CD4-positive, alpha-beta memory T cell (primary cell): ENCODE data around the gene ST6GALNAC4. TPM values are rescaled to one million over a fixed set of nuclear protein-coding genes. Genes with fewer than 3 reads are reported as not detected.
A peak's percentile ranks its signal among the peaks of the same experiment; 100 is the strongest.

Source experiments
- CTCF ChIA-PET: fragments of 350-600 bp; sonication (Branson Sonifier 250); formaldehyde crosslinking; loops from one replicate; lab custom pipeline; 2021; ENCODE audit warnings: inconsistent platforms; ENCODE audit not compliant: partially characterized antibody; lab: Charles Lee
- POLR2A ChIA-PET: fragments of 350-600 bp; sonication (Branson Sonifier 250); formaldehyde crosslinking; loops from one replicate; lab custom pipeline; 2021; ENCODE audit not compliant: partially characterized antibody; lab: Charles Lee
- DNase-seq, 5 donors: peaks; one replicate each; pipeline versions ENCODE4 v3.0.0 to v3.0.0-alpha.2; 2020 to 2022; ENCODE audit warnings: mixed read lengths in 1 of 5
- H3K27ac ChIP-seq: one replicate; pipeline ENCODE4 v1.7.0; 2013; ENCODE audit warnings: low read depth, low read length
- H3K27me3 ChIP-seq: 2 replicates; pipeline ENCODE4 v1.7.0; 2013; ENCODE audit warnings: mild to moderate bottlenecking, low read length, moderate library complexity; ENCODE audit not compliant: insufficient read depth
- H3K36me3 ChIP-seq: 2 replicates; pipeline ENCODE4 v1.7.0; 2013; ENCODE audit warnings: mild to moderate bottlenecking, low read length, moderate library complexity; ENCODE audit not compliant: insufficient read depth
- H3K4me1 ChIP-seq: 2 replicates; pipeline ENCODE4 v1.7.0; 2013; ENCODE audit warnings: mild to moderate bottlenecking, low read length, moderate library complexity; ENCODE audit not compliant: insufficient read depth
- H3K4me3 ChIP-seq, 2 donors: one replicate each; pipeline ENCODE4 v1.7.0; 2013; ENCODE audit warnings: low read length in 2 of 2, mild to moderate bottlenecking in 1 of 2
- H3K9me3 ChIP-seq, 2 donors: one replicate each; pipeline ENCODE4 v1.7.0; 2013; ENCODE audit warnings: low read length in 2 of 2, control low read depth in 1 of 2; ENCODE audit not compliant: control insufficient read depth in 1 of 2
- H3K27ac Mint-ChIP-seq, 7 donors: one replicate each; pipeline ENCODE4 v1.8.0; 2020 to 2021; ENCODE audit warnings: mixed read lengths in 7 of 7, mild to moderate bottlenecking in 6 of 7, inconsistent platforms in 3 of 7, moderate library complexity in 3 of 7
- H3K27me3 Mint-ChIP-seq, 2 donors: one replicate each; pipeline ENCODE4 v1.8.0; 2020 to 2021; ENCODE audit warnings: mixed read lengths in 2 of 2
- H3K36me3 Mint-ChIP-seq, 2 donors: one replicate each; pipeline ENCODE4 v1.8.0; 2020 to 2021; ENCODE audit warnings: mixed read lengths in 2 of 2, inconsistent platforms in 1 of 2, mild to moderate bottlenecking in 1 of 2
- H3K4me1 Mint-ChIP-seq, 4 donors: one replicate each; pipeline ENCODE4 v1.8.0; 2020 to 2021; ENCODE audit warnings: mixed read lengths in 4 of 4, mild to moderate bottlenecking in 1 of 4
- H3K4me3 Mint-ChIP-seq, 8 donors: one replicate each; pipeline ENCODE4 v1.8.0; 2020 to 2021; ENCODE audit warnings: mixed read lengths in 8 of 8, mild to moderate bottlenecking in 7 of 8, moderate library complexity in 6 of 8, inconsistent platforms in 3 of 8
- H3K9me3 Mint-ChIP-seq, 8 donors: one replicate each; pipeline ENCODE4 v1.8.0; 2020 to 2021; ENCODE audit warnings: mixed read lengths in 8 of 8, mild to moderate bottlenecking in 5 of 8, inconsistent platforms in 3 of 8, moderate library complexity in 1 of 8
- intact Hi-C: fragments of 100-400 bp; cut with micrococcal nuclease; formaldehyde crosslinking; loops from one replicate; pipeline ENCODE4 v1.15.1; 2023
- polyA plus RNA-seq, 2 donors: library from polyadenylated mRNA; unstranded; fragments of 300-500 nt; fragmentation: Illumina TruSeq; gene quantifications; one replicate each; pipeline ENCODE4 v1.2.3, GENCODE V29; 2021
- total RNA-seq, 2 experiments: library from RNA; stranded (reverse); gene quantifications; one replicate each; pipeline ENCODE4 v1.2.3, GENCODE V29; 2021

The ST6GALNAC4 gene
- total and polyA plus RNA-seq, 4 experiments from 2014 or later: 10.2 to 38.1 (median 27.1) TPM

DNA sequence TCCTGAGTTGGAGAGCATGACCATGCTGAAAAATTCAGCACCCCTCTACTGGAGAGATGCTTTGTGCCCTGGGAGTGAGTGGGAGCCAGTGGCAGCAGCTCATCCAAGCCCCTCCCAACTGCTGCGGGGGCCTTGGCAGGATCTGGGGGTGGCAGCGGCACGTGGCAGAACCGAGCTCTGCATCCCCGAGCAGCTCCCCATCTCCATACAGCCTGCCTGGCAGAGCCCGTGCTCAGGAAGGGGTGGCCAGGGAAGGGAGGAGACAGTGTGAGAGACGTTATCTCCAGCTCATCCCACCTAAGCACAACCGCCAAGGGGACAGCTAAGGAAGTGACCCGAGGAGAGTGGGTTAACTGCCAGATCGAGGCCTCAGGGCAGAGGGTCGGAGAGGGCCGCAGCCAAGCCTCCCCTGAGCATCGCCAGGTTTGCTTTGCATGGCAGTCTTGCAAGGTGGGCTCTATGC, 38.0 kb upstream of the ST6GALNAC4 start:
- H3K4me3 ChIP-seq: peak overlapping the region in 1 of 2 donors; percentile 2
- peaks cover 97% of the 10 kb centered on the region for H3K4me1 ChIP-seq
- DNase-seq: peak in 1 of 5 donors; percentile 40
- H3K36me3 ChIP-seq: peaks cover 24% of the 10 kb centered on the region
- H3K9me3 Mint-ChIP-seq: no peaks in the 10 kb centered on the region
- no peaks in the 10 kb centered on the region for H3K27me3 Mint-ChIP-seq
- ChIA-PET POLR2A (interaction anchor here (0.9 to 36.2 kb wide), 11 partner anchors 9 to 138 kb away, joined by 3 to 1317 read pairs (median 6); partner anchors contain the start of genes EEIG1, NAIF1 and SLC25A25), CTCF (interaction anchor here (0.7 to 13.9 kb wide), 25 partner anchors 9 to 162 kb away, joined by 3 to 300 read pairs (median 6); partner anchors contain the start of genes DPM2, EEIG1, PIP5KL1 and SLC25A25)
- H3K4me3 Mint-ChIP-seq: peak overlapping the region; percentile 43 to 80 (median 66)
- peaks cover 46 to 92% (median 75%) of the 10 kb centered on the region in 4 donors for H3K4me1 Mint-ChIP-seq
- peak overlapping the region; percentile 57 for H3K27ac ChIP-seq
- H3K9me3 ChIP-seq: no peaks in the 10 kb centered on the region
- peaks cover 10 to 46% of the 10 kb centered on the region in 2 donors for H3K36me3 Mint-ChIP-seq
- intact Hi-C loops: loop anchor here (1.0 to 5.0 kb wide), 4 partner anchors 15 to 127 kb away; no protein-coding TSS in a partner anchor
- H3K27me3 ChIP-seq: no peaks in the 10 kb centered on the region
- peak overlapping the region; percentile 86 to 97 (median 93) for H3K27ac Mint-ChIP-seq

- H3K9me3 ChIP-seq: no peaks in the 10 kb centered on the region
- no peaks in the 10 kb centered on the region for H3K27me3 ChIP-seq
- peaks cover 37 to 88% (median 66%) of the 10 kb centered on the region in 4 donors for H3K4me1 Mint-ChIP-seq
- H3K4me1 ChIP-seq: peaks cover 95% of the 10 kb centered on the region
- H3K36me3 Mint-ChIP-seq: peaks cover 7 to 37% of the 10 kb centered on the region in 2 donors
- peaks cover 30% of the 10 kb centered on the region for H3K36me3 ChIP-seq
- H3K27me3 Mint-ChIP-seq: no peaks in the 10 kb centered on the region
- ChIA-PET POLR2A (interaction anchor here (1.0 to 36.2 kb wide), 7 partner anchors 11 to 139 kb away, joined by 3 to 1317 read pairs (median 23); partner anchors contain the start of gene EEIG1), CTCF (interaction anchor here (0.7 to 13.9 kb wide), 12 partner anchors 9 to 163 kb away, joined by 3 to 300 read pairs (median 18); partner anchors contain the start of genes DPM2 and EEIG1)
- peak in 1 of 5 donors; percentile 37 for DNase-seq
- intact Hi-C loops: loop anchor here (2.0 kb wide), 1 partner anchor 73 kb away; no protein-coding TSS in a partner anchor
- peak overlapping the region; percentile 45 to 80 (median 57) for H3K4me3 Mint-ChIP-seq
- no peak overlapping the region for H3K4me3 ChIP-seq
- H3K27ac Mint-ChIP-seq: peak overlapping the region; percentile 83 to 97 (median 93)
- no peaks in the 10 kb centered on the region for H3K9me3 Mint-ChIP-seq
- peak overlapping the region; percentile 57 for H3K27ac ChIP-seq
Measured at GRCh38 chr9:127953768-127954505, 37.1 kb upstream of the ST6GALNAC4 start.

GRCh38 chr9:127953154-127953553, 36.3 kb upstream of the ST6GALNAC4 start:
- Mint-ChIP-seq H3K27me3 (no peaks in the 10 kb centered on the region), H3K4me1 (peaks cover 37 to 87% (median 64%) of the 10 kb centered on the region in 4 donors), H3K9me3 (no peaks in the 10 kb centered on the region), H3K27ac (peak overlapping the region in 6 of 7 donors; percentile 75 to 97 (median 91)), H3K4me3 (peak overlapping the region in 3 of 8 donors; percentile 10 to 80 (median 38)), H3K36me3 (peaks cover 10 to 41% of the 10 kb centered on the region in 2 donors)
- intact Hi-C loops: no loop called here
- H3K27me3 ChIP-seq: no peaks in the 10 kb centered on the region
- H3K4me3 ChIP-seq: no peak overlapping the region
- ChIA-PET POLR2A (interaction anchor here (1.3 to 36.2 kb wide), 6 partner anchors 11 to 115 kb away, joined by 4 to 1317 read pairs (median 144); partner anchors contain the start of genes EEIG1 and SLC25A25), CTCF (interaction anchor here (3.2 to 13.9 kb wide), 4 partner anchors 12 to 83 kb away, joined by 15 to 300 read pairs (median 82); partner anchors contain the start of genes DPM2 and EEIG1)
- H3K27ac ChIP-seq: no peak overlapping the region
- H3K9me3 ChIP-seq: no peaks in the 10 kb centered on the region
- no peak for DNase-seq
- peaks cover 91% of the 10 kb centered on the region for H3K4me1 ChIP-seq
- peaks cover 37% of the 10 kb centered on the region for H3K36me3 ChIP-seq

GRCh38 chr9:127950513-127951289, 33.9 kb upstream of the ST6GALNAC4 start:
- H3K27ac Mint-ChIP-seq: peak overlapping the region; percentile 78 to 86 (median 80)

DNA sequence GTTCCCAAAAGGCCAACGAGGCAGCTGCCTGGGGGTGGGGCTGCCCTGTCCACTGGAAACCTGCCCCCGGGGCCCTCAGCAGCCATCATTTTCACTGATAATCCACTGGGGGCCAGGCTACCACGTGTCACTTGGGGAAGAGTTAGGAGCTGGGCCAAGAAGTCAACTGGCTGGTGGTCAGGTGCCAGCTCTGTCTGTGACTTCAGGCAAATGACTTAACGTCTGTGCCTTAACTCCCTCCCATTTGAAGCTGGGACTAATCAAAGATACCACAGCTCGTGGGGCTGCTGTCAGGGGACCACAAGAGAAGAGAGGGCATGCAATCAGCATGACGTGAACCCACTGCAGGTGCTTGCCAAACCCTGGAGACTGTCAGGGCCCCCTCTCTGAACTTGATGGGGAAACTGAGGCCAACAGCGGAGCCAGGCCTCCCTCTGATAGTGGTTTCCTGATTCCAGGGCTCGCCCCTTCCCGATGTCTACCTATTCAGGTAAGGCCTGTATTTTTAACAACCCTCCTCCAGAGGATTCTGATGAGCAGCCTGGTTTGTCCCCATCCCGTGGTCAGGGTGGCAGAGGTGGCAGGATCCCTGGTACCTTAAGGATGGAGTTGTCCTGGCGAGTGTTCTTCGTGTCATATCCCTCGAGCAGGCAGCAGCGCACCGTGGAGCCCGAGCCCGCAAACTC, 33.1 kb upstream of the ST6GALNAC4 start:
- peak overlapping the region in 3 of 8 donors; percentile 34 to 48 (median 43) for H3K4me3 Mint-ChIP-seq
- no peaks in the 10 kb centered on the region for H3K9me3 Mint-ChIP-seq
- CTCF ChIA-PET: interaction anchor here (4.2 kb wide), 1 partner anchor 85 kb away, joined by 40 read pairs; no protein-coding TSS in a partner anchor
- Histone ChIP-seq H3K4me3 (no peak overlapping the region), H3K9me3 (no peaks in the 10 kb centered on the region), H3K27ac (peak overlapping the region; percentile 5), H3K27me3 (no peaks in the 10 kb centered on the region), H3K4me1 (peaks cover 69% of the 10 kb centered on the region), H3K36me3 (peaks cover 65% of the 10 kb centered on the region)
- no peak for DNase-seq
- no peaks in the 10 kb centered on the region for H3K27me3 Mint-ChIP-seq
- peaks cover 15 to 55% of the 10 kb centered on the region in 2 donors for H3K36me3 Mint-ChIP-seq
- intact Hi-C loops: no loop called here
- POLR2A ChIA-PET: interaction anchor here (1.3 to 16.4 kb wide), 5 partner anchors 13 to 84 kb away, joined by 3 to 250 read pairs (median 9); partner anchors contain the start of genes DPM2 and EEIG1
- H3K4me1 Mint-ChIP-seq: peaks cover 20 to 82% (median 46%) of the 10 kb centered on the region in 4 donors
- peak overlapping the region; percentile 57 to 86 (median 80) for H3K27ac Mint-ChIP-seq

More at GRCh38 chr9:127950513-127951289, 33.9 kb upstream of the ST6GALNAC4 start:
- Histone ChIP-seq H3K36me3 (peaks cover 58% of the 10 kb centered on the region), H3K4me3 (no peak overlapping the region), H3K4me1 (peaks cover 74% of the 10 kb centered on the region), H3K9me3 (no peaks in the 10 kb centered on the region), H3K27me3 (no peaks in the 10 kb centered on the region), H3K27ac (peak overlapping the region; percentile 22)
- CTCF ChIA-PET: interaction anchor here (4.2 to 13.9 kb wide), 2 partner anchors 84 to 85 kb away, joined by 40 to 300 read pairs; no protein-coding TSS in a partner anchor
- H3K4me3 Mint-ChIP-seq: peak overlapping the region in 6 of 8 donors; percentile 17 to 51 (median 34)
- H3K27me3 Mint-ChIP-seq: no peaks in the 10 kb centered on the region
- peaks cover 25 to 82% (median 51%) of the 10 kb centered on the region in 4 donors for H3K4me1 Mint-ChIP-seq
- intact Hi-C loops: no loop called here
- DNase-seq: peak in 1 of 5 donors; percentile 24
- POLR2A ChIA-PET: interaction anchor here (1.3 to 16.4 kb wide), 5 partner anchors 13 to 83 kb away, joined by 3 to 250 read pairs (median 9); partner anchors contain the start of genes DPM2 and EEIG1
- H3K9me3 Mint-ChIP-seq: no peaks in the 10 kb centered on the region
- peaks cover 13 to 54% of the 10 kb centered on the region in 2 donors for H3K36me3 Mint-ChIP-seq
